GM12801 (cell line): Measurements from ENCODE around the gene BAIAP2L1.

Source experiments
- CTCF ChIP-seq: IDR thresholded peaks from one replicate; pipeline ENCODE4 v1.5.1; 2011; ENCODE audit warnings: control low read depth; ENCODE audit not compliant: insufficient read length; ENCODE audit errors: extremely low read depth

BAIAP2L1 gene

DNA sequence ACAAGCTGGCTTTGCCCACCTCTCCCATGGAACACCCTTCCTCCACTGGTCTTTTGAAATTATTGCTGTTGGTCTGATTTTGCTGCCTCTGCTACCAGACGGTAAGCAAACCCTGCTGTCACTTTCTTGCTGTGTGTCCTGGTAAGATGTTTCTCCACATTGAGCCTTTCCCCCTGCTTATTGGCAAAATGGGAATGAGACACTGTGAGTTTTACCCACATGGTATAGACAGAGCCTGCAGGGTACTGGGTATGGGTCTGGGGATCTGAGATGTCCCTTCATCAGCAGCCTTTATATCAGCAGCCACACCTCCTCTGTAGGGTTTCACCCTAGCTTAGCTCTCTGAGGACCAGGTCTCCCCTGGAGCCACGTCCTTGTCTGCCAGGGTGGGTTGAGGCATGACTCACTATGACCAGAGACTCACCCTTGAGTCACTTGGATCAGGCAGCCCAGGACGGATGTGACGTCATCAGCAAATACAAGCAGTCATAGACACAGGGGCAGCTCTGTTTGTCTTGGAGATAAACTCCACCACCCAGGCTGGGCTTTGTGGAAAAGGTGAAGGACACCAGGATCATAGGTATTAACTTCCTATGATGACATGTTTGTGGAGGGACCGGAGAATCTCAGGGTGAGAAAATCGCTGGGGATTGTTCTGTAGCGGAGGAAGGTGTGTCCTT is 17.9 kb upstream of the BAIAP2L1 start:
- no peak for TF ChIP-seq CTCF

DNA sequence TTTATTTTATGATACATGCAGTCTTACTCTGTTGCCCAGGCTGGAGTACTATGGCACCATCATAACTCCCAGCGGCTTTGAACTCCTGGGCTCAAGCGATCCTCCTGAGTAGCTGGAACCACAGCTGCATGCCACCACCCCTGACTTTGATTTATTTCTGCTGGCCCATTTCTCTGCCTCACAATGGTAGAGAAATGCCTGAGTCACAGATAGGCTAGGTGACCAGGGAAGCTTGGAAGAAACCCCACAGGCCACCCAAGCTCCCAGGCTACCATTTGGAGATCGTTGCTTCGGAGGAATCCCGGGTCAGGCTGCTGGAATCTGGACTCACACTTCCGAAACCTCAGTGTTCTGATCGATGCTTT is 17.4 kb upstream of the BAIAP2L1 start:
- TF ChIP-seq CTCF = no peak

DNA sequence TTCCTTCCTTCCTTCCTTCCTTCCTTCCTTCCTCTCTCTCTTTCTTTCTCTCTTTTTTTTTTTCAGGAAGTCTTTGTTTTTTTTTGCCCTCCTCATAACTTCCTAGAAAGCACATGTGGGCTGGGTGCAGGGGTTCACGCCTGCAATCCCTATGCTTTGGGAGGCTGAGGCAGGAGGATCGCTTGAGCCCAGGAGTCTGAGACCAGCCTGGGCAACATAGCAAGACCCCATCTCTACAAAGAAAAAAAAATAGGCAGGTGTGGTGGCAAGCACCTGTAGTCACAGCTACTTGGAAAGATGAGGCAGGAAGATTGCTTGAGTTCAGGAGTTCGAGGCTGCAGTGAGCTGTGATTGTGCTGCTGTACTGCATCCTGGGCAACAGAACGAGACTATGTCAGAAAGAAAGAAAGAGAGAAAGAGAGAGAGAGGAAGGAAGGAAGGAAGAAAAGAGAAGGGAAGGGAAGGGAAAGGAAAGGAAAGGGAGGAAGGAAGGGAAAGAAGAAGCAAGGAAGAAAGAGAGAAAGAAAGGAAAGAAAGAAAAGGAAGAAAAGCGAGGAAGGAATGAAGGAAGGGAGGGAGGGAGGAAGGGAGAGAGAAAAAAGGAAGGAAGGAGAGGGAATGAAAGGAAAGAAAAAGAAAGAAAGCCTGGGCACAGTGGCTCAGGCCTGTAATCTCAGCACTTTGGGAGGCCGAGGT is 13.5 kb upstream of the BAIAP2L1 start:
- no peak for TF ChIP-seq CTCF

- TF ChIP-seq CTCF = no peak
Observed at GRCh38 chr7:98409843-98410242, 9.0 kb upstream of the BAIAP2L1 start.

- no peak for TF ChIP-seq CTCF
Observed at GRCh38 chr7:98406827-98407226, 5.9 kb upstream of the BAIAP2L1 start.

DNA sequence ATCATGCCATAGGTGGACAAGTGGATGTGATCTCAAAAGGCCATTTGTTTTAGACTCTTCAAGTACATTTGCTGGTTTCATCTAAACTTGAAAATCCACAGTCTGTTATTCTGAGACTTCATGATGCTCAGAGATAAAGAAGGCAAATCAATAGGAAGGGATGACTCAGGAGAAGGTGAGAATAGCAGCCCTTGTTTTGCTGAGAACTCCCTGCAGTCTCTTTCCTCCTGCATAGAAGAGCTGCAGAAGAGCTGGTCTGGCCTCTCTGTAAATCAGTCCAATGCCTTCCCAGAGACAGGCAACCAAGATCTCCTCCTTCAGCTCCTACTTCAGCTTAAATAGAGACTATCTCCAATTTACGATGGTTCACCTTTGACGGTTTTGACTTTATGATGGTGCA is 4.0 kb upstream of the BAIAP2L1 start:
- TF ChIP-seq CTCF = no peak

GRCh38 chr7:98399890-98400541 is 874 bp downstream of the BAIAP2L1 start:
- no peak for TF ChIP-seq CTCF
